Naive thymus-derived CD8-positive, alpha-beta T cell (primary cell): ENCODE results near the gene SCD5. TPM values are rescaled to one million over a fixed set of nuclear protein-coding genes. Genes with fewer than 3 reads are reported as not detected.
A peak's percentile ranks its signal among the peaks of the same experiment; 100 is the strongest.

Experiments
- ATAC-seq, 2 donors: fragments of 150-1000 bp; cut with Tn5 transposase in 1 of 2; sonication (Bioruptor Pico), chemical (Tn5 transposase) in 1 of 2; 1 replicate in 1 of 2; 2 replicates in 1 of 2; pipeline ENCODE4 v1.10.0; 2021; ENCODE audit warnings: mild to moderate bottlenecking in 2 of 2, moderate library complexity in 2 of 2
- POLR2A ChIA-PET: fragments of 350-600 bp; sonication (Branson Sonifier 250); formaldehyde crosslinking; loops from one replicate; lab custom pipeline; 2021; ENCODE audit warnings: antibody characterized with exemption; lab: Charles Lee
- DNase-seq, 10 donors: peaks; one replicate each; pipeline versions ENCODE4 v3.0.0 to v3.0.0-alpha.2; 2020 to 2022
- H3K27ac Mint-ChIP-seq, 10 donors: one replicate each; pipeline ENCODE4 v1.8.0; 2020 to 2022; ENCODE audit warnings: mild to moderate bottlenecking in 10 of 10, mixed read lengths in 10 of 10, moderate library complexity in 4 of 10, inconsistent platforms in 1 of 10
- H3K27me3 Mint-ChIP-seq, 5 donors: one replicate each; pipeline ENCODE4 v1.8.0; 2021 to 2022; ENCODE audit warnings: mixed read lengths in 5 of 5
- H3K36me3 Mint-ChIP-seq, 3 donors: one replicate each; pipeline ENCODE4 v1.8.0; 2020 to 2022; ENCODE audit warnings: mixed read lengths in 3 of 3, mild to moderate bottlenecking in 2 of 3, inconsistent platforms in 1 of 3
- H3K4me1 Mint-ChIP-seq, 4 donors: one replicate each; pipeline ENCODE4 v1.8.0; 2021 to 2022; ENCODE audit warnings: mixed read lengths in 4 of 4
- H3K4me3 Mint-ChIP-seq, 10 donors: one replicate each; pipeline ENCODE4 v1.8.0; 2020 to 2022; ENCODE audit warnings: mild to moderate bottlenecking in 10 of 10, mixed read lengths in 10 of 10, moderate library complexity in 6 of 10, inconsistent platforms in 1 of 10
- H3K9me3 Mint-ChIP-seq, 9 donors: one replicate each; pipeline ENCODE4 v1.8.0; 2020 to 2022; ENCODE audit warnings: mixed read lengths in 9 of 9, mild to moderate bottlenecking in 3 of 9, inconsistent platforms in 1 of 9, moderate library complexity in 1 of 9
- polyA plus RNA-seq, 3 donors: library from polyadenylated mRNA; unstranded; fragments of 300-500 nt; fragmentation: Illumina TruSeq; gene quantifications; one replicate each; pipeline ENCODE4 v1.2.3, GENCODE V29; 2021
- total RNA-seq, 8 experiments: library from RNA in 2 of 8; stranded (reverse) in 2 of 8; gene quantifications; one replicate each; pipeline ENCODE4 v1.2.3 and lab custom pipeline; 2021 to 2026

SCD5 gene
- total and polyA plus RNA-seq, 5 experiments from 2014 or later = 0.07 to 4.4 (median 1.0) TPM

DNA sequence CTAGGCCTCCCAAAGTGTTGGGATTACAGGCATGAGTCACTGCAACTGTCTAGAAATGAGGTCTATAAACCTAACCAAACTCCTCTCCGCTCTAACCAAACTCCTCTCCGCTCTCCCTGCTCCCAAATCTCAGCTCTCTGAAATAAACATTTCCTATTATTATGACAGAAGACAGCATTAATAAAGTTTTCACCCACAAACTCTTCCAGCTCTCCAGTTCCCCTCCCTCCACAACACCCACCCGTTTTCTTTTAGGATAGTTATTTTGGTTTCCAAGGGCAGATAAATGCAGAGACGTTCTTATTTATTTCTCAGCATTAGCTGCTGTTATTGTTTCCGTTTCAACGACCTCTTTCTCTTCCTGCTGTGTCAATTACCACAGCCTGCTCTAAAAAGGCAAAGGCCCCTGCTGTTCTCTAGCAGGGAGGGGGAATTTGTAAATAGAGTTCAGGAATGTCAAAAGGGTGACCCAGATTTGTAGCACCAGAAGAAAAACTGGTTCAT lies 13.3 kb upstream of the SCD5 start:
- Mint-ChIP-seq H3K27ac (no peak overlapping the region), H3K27me3 (no peaks in the 10 kb centered on the region), H3K4me1 (peaks cover 0 to 7% (median 2%) of the 10 kb centered on the region in 4 donors), H3K36me3 (peaks cover 0 to 7% (median 4%) of the 10 kb centered on the region in 3 donors), H3K4me3 (no peak overlapping the region), H3K9me3 (peaks cover 0 to 2% (median 0%) of the 10 kb centered on the region in 9 donors)
- POLR2A ChIA-PET = no interaction called here
- DNase-seq (no peak), ATAC-seq (no peak)

DNA sequence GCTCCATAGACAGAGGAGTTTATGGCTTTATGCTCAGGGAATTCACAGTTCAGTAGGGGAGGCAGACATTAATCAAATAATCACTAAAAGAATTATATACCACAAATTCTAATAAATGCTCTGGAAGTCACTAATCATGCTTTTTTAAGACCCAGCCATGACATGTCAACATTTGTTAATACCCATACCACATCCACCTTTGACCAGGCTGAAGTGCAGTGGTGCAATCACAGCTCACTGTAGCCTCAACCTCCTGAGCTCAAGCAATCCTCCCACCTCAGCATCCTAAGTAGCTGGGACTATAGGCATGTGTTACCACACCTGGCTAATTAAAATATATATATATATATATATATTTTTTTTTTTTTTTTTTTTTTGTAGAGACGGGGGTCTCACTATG lies 12.8 kb upstream of the SCD5 start:
- POLR2A ChIA-PET = no interaction called here
- DNase-seq (no peak), ATAC-seq (no peak)
- Mint-ChIP-seq H3K4me1 (peaks cover 0 to 7% (median 2%) of the 10 kb centered on the region in 4 donors), H3K27ac (no peak overlapping the region), H3K36me3 (peaks cover 0 to 4% (median 3%) of the 10 kb centered on the region in 3 donors), H3K9me3 (no peaks in the 10 kb centered on the region), H3K27me3 (no peaks in the 10 kb centered on the region), H3K4me3 (no peak overlapping the region)

DNA sequence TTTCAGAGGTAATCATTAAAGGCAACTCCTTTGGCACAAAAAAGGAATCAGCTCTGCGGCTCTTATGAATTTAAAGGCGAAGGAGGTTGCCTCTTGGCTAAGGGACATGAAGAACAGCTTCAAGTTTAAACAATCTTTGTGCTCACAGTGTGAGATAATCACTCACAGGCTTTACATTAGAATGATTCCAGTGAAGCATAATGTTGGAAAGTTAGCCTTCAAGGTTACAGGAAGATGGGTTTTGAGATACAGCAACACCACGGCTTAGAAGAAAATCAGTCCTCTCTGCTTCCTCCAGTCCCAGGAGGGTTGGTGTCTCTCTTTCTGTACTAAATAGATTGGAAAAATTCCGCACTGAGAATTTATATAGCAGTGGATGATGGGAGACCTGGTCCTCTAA lies 11.6 kb upstream of the SCD5 start:
- Mint-ChIP-seq H3K27me3 (no peaks in the 10 kb centered on the region), H3K27ac (no peak overlapping the region), H3K4me1 (peaks cover 0 to 7% (median 2%) of the 10 kb centered on the region in 4 donors), H3K36me3 (no peaks in the 10 kb centered on the region), H3K9me3 (no peaks in the 10 kb centered on the region), H3K4me3 (no peak overlapping the region)
- DNase-seq = no peak
- no peak for ATAC-seq
- POLR2A ChIA-PET = no interaction called here

DNA sequence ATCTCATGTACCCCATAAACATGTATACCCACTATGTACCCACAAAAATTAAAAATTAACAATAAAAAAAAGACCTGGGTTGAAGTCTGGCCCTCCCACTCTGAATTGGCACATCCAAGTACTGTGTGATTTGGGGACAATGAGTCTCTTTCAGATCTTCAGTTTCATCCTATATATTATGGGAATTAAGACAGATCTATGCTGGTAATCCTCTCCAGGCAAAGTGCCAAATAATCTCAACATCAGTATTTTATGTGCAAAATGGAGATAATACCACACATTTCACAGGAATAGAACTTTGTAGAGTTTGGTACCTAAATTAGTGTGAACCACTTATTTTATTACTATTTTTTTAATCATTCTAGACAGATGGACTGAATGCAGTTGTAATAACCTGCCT lies 11.0 kb upstream of the SCD5 start:
- POLR2A ChIA-PET = no interaction called here
- Mint-ChIP-seq H3K36me3 (no peaks in the 10 kb centered on the region), H3K4me3 (no peak overlapping the region), H3K27me3 (no peaks in the 10 kb centered on the region), H3K27ac (no peak overlapping the region), H3K4me1 (peaks cover 0 to 7% (median 2%) of the 10 kb centered on the region in 4 donors), H3K9me3 (no peaks in the 10 kb centered on the region)
- ATAC-seq (no peak), DNase-seq (no peak)

DNA sequence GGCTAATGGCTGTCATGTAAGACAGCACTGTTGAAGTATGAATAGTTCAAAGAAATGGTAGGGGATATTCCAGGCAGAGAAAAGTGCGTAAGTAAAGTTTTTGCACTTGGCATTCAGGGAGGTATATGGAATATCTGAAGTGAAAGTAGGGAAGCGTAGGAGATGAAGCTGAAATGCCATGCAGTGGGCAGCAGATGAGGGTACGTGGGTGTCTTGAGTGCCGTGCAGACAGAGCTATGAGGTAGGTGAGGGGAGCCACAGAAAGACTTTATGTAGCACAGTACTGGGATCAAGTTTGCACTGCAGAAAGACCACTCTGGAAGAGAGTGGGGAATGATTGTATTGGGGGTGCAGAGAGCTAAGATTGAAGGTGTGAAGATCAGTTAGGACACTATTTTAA lies 5.2 kb upstream of the SCD5 start:
- Mint-ChIP-seq H3K4me1 (peaks cover 4 to 13% (median 9%) of the 10 kb centered on the region in 4 donors), H3K4me3 (no peak overlapping the region), H3K27ac (no peak overlapping the region), H3K9me3 (no peaks in the 10 kb centered on the region), H3K27me3 (peaks cover 0 to 16% (median 3%) of the 10 kb centered on the region in 5 donors), H3K36me3 (no peaks in the 10 kb centered on the region)
- no peak for DNase-seq
- POLR2A ChIA-PET = no interaction called here
- no peak for ATAC-seq

DNA sequence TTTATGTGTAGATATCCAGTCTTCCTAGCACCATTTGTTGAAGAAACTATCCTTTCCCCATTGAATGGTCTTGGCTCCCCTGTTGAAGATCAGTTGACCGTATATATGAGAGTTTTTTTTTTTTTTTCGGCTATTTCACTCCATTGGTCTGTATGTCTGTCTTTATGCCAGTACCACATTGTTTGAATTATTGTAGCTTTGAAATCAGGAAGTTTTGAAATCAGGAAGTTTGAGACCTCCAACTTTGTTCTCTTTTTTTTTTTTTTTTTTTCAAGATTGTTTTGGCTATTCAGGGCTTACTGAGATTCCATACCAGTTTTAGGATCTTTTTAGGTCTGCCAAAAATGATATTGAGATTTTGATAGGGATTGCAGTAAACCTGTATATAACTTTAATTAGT lies 4.3 kb upstream of the SCD5 start:
- H3K4me1 Mint-ChIP-seq = peaks cover 4 to 13% (median 9%) of the 10 kb centered on the region in 4 donors
- H3K27me3 Mint-ChIP-seq = peaks cover 0 to 16% (median 3%) of the 10 kb centered on the region in 5 donors
- DNase-seq = no peak
- no peaks in the 10 kb centered on the region for H3K9me3 Mint-ChIP-seq
- no peak overlapping the region for H3K4me3 Mint-ChIP-seq
- no peak for ATAC-seq
- POLR2A ChIA-PET = no interaction called here
- no peaks in the 10 kb centered on the region for H3K36me3 Mint-ChIP-seq
- H3K27ac Mint-ChIP-seq = no peak overlapping the region

DNA sequence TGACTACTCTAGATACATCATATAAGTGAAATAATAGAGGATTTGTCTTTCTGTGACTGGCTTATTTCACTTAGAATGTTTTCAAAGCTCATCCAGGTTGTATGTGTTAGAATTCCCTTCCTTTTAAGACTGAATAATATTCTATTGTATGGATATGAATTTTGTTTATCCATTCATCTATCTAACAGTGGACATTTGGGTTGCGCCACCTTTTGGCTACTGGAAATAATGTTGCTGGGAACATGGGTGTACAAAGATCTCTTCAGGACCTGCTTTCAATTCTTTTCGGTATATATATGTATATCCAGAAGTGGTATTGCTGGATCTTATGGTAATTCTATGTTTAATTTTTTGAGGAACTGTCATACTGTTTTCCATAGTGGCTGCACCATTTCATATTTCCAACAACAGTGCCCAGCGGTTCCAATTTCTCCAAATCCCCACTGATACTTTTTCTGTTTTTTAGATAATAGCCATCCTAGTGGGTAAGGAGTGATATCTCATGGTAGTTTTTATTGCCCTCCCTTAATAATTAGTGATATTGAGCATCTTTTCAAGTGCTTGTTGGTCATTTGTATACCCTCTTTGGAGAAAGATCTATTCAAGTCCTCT lies 3.4 kb upstream of the SCD5 start:
- Mint-ChIP-seq H3K27me3 (peaks cover 5 to 21% (median 7%) of the 10 kb centered on the region in 5 donors), H3K9me3 (no peaks in the 10 kb centered on the region), H3K27ac (no peak overlapping the region), H3K36me3 (no peaks in the 10 kb centered on the region), H3K4me1 (peaks cover 7 to 21% (median 17%) of the 10 kb centered on the region in 4 donors), H3K4me3 (no peak overlapping the region)
- no peak for DNase-seq
- ATAC-seq = no peak
- POLR2A ChIA-PET = no interaction called here

DNA sequence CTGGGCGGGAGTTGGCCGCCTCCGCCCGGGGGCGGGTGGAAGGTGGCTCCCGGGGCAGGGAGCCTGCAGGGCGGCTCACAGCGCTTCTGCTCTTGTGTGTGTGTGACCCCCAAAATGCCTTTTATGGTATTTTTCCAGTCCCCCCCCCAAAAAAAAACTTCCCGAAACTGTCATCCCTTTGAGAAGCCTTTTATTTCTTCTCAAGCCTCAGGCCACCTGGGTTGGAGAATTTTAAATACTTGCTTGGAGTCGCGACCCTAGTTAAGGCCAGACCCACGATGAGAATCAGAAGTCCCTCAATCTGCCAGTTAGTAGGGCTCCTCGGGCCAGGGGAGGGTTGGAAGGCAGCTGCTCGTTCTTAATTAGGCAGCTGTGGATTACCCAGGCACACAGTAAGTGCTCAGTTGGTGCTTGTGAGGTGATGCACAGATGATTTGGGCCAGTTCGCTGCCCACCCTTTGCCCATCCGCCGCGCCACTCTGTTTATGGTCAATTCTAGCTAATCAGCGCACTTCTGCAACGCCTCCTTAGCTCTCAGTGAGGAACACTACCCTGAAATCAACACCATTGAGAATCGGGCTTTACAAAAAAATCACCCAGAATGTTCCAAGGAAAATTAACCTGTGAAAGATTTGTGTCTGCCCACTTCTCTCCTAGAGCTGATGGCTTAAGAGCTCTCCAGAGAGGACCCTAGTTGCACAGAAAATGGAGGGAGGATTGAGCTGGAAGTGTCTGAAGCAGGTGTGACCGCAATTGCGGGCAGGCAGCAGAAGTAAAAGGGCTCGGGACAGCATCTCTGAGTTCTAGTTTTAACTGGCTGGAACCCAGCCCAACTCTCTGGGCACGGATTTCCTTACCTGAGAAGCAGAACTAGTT lies 648 bp upstream of the SCD5 start:
- H3K4me3 Mint-ChIP-seq = peak overlapping the region; percentile 82 to 90 (median 86)
- H3K27me3 Mint-ChIP-seq = peaks cover 7 to 26% (median 17%) of the 10 kb centered on the region in 5 donors
- ATAC-seq (peak; percentile 44 to 52), DNase-seq (peak in 3 of 10 donors; percentile 4 to 48 (median 24))
- H3K9me3 Mint-ChIP-seq = no peaks in the 10 kb centered on the region
- H3K36me3 Mint-ChIP-seq = no peaks in the 10 kb centered on the region
- H3K27ac Mint-ChIP-seq = peak overlapping the region in 3 of 10 donors; percentile 27 to 43 (median 37)
- peaks cover 7 to 26% (median 21%) of the 10 kb centered on the region in 4 donors for H3K4me1 Mint-ChIP-seq
- POLR2A ChIA-PET = no interaction called here

DNA sequence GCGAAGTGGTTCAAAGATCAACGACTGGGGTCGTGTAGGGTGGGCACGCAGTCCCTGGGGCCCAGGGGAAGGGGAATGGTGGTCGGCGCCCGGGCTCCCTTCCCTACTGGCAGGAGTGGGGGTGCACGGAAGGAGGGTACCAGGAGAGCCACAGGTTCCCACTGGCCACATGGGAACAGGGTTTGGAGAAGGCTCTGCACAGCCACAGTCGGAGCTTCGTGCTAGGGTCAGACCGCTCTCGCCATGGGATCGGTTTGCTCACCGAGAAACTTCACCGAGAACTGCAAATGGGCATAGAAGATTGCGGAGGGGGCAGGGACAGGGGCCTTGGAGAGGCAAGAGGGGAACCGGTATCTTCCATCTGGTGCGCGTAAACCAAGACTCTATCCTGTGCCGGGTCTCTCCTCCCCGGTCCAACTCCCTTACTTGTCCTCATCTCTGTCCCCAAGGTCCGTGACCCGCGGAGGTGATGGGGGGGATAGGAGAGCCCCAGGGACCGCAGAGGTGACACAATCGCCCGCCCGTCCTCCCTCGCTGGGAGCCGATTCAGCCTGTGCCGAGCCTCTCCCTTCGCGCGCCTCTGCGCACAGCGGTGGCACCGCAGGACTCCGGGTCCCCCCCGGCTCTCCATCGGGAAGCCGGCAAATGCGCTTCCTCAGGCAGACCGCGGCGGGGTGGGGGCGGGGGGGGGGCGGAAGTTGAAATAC lies 1.0 kb downstream of the SCD5 start:
- Mint-ChIP-seq H3K9me3 (no peaks in the 10 kb centered on the region), H3K4me1 (peaks cover 7 to 24% (median 20%) of the 10 kb centered on the region in 4 donors), H3K4me3 (peak overlapping the region; percentile 70 to 89 (median 84)), H3K27me3 (peaks cover 7 to 25% (median 17%) of the 10 kb centered on the region in 5 donors), H3K27ac (peak overlapping the region in 1 of 10 donors; percentile 71), H3K36me3 (no peaks in the 10 kb centered on the region)
- POLR2A ChIA-PET = no interaction called here
- DNase-seq = peak in 4 of 10 donors; percentile 13 to 23 (median 20)
- ATAC-seq = no peak

DNA sequence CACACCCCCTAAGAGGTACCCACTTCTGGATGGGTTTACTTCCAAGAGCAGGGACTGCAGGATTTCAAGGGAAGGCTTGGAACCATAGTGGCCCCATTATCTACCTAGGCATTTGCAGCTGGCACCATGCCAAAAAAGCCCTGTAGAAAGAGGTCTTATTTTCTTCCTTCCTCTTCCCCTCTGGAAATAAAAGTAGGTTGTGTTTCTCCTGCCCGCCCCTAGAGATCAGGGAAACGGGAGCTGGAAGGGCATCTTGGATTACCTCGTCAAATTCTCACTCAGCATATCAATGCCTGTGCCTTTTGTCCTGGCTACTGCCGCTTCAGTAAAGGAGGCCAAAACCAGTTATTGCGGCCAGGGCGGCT lies 1.6 kb downstream of the SCD5 start:
- Mint-ChIP-seq H3K4me3 (peak overlapping the region; percentile 70 to 89 (median 84)), H3K9me3 (no peaks in the 10 kb centered on the region), H3K36me3 (no peaks in the 10 kb centered on the region), H3K27me3 (peaks cover 7 to 23% (median 17%) of the 10 kb centered on the region in 5 donors), H3K4me1 (peaks cover 7 to 24% (median 20%) of the 10 kb centered on the region in 4 donors), H3K27ac (peak overlapping the region in 2 of 10 donors; percentile 25 to 71)
- no peak for DNase-seq
- no peak for ATAC-seq
- POLR2A ChIA-PET = no interaction called here

DNA sequence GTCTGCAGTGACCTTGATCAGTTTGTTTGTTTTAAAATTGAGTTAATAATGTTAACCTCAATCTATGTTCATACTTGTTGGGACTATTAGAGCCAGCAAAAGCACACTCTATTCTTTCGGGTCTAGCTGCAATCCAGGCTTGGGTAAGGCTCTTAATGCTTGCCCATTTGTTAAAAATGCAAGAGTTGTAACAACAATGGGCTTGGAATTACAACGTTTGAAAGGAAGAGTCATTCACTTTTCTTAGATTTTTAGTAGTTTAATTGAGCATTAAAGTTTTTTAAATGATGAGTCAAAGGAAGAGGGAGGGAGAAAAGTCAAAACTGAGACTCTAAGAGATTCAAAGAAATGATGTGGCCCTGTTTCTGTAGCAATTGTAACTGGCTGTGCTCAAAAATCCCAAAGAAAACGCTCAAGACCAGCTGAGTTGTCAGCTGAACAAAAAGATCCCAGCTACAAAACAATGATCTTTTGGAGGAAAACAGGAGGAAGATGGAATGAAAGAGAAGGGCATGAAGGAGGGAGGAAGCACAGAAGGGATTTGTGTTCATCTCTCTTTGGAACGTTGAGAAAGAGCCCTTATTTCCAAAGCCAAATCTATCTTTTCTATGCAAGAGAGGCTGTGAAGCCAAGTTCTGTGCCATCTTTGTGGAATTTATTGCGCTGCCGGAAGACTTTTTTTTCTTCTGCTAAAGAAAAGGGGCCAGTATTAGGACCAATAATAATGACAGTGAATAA lies 5.5 kb downstream of the SCD5 start:
- Mint-ChIP-seq H3K36me3 (no peaks in the 10 kb centered on the region), H3K27ac (no peak overlapping the region), H3K9me3 (no peaks in the 10 kb centered on the region), H3K4me3 (no peak overlapping the region), H3K4me1 (peaks cover 3 to 14% (median 11%) of the 10 kb centered on the region in 4 donors), H3K27me3 (peaks cover 2 to 20% (median 14%) of the 10 kb centered on the region in 5 donors)
- POLR2A ChIA-PET = no interaction called here
- no peak for ATAC-seq
- no peak for DNase-seq

DNA sequence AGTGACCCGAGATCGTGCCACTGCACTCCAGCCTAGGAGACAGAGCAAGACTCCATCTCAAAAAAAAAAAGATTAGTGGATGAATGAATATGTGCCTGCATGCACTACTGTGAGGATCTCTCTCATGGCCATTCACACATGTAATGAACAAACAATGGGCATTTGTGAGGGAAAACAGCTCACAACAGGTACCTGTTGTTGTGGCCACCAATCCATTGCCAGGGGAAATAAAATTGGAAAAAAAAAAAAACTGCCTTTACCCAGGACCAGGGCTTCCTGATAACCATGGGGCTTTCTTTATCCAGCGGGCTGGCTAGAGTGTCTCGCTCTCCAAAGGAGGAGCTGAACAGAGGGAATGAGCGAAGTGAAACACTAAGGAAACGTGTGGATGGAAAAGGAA lies 7.4 kb downstream of the SCD5 start:
- H3K27me3 Mint-ChIP-seq = peaks cover 0 to 6% (median 2%) of the 10 kb centered on the region in 5 donors

More for the DNA sequence above, 7.4 kb downstream of the SCD5 start:
- Mint-ChIP-seq H3K9me3 (no peaks in the 10 kb centered on the region), H3K4me1 (no peaks in the 10 kb centered on the region), H3K4me3 (no peak overlapping the region), H3K36me3 (no peaks in the 10 kb centered on the region), H3K27ac (peak overlapping the region in 1 of 10 donors; percentile 76)
- DNase-seq (no peak), ATAC-seq (no peak)
- POLR2A ChIA-PET = no interaction called here
